ENCODE measurements around the gene ACADVL.

ACADVL gene

GRCh38 chr17:7183433-7184090, 36.2 kb upstream of the ACADVL start:
- no peaks in the 10 kb centered on the region for H3K79me2 ChIP-seq (ENCODE audit: insufficient read depth, low read length)
- H3K4me2 ChIP-seq (ENCODE audit: low read length) = no peak overlapping the region
- H3K9me3 ChIP-seq (ENCODE audit: low read length) = no peaks in the 10 kb centered on the region
- H3K27me3 ChIP-seq (ENCODE audit: insufficient read depth, low read length) = no peaks in the 10 kb centered on the region; the same call in 1 of the 2 replicates
- no peak overlapping the region for H3K4me3 ChIP-seq (ENCODE audit: low read depth, low read length, poor library complexity, severe bottlenecking)
- H3K27ac ChIP-seq (ENCODE audit: low read depth, low read length, poor library complexity, severe bottlenecking) = no peak overlapping the region
- no peaks in the 10 kb centered on the region for H3K36me3 ChIP-seq (ENCODE audit: insufficient read depth, low read length)
- TF ChIP-seq CTCF (IDR thresholded peaks at IDR 0.05; ENCODE audit: low read length) (no peak), EZH2 (IDR thresholded peaks at IDR 0.05; ENCODE audit: borderline replicate concordance, low read length) (no peak)
- no peaks in the 10 kb centered on the region for H3K9me2 ChIP-seq (ENCODE audit: low read depth, low read length)
- H3F3A ChIP-seq (ENCODE audit: insufficient read depth, low read length) = no peaks in the 10 kb centered on the region
- H3K4me1 ChIP-seq (ENCODE audit: insufficient read depth, low read length, severe bottlenecking) = no peaks in the 10 kb centered on the region
- H2AFZ ChIP-seq (ENCODE audit: low read length) = no peak overlapping the region
- no peaks in the 10 kb centered on the region for H4K20me1 ChIP-seq (ENCODE audit: insufficient read depth, low read length)
- H3K9ac ChIP-seq (ENCODE audit: low read length) = no peak overlapping the region

- no peak overlapping the region for H3K4me2 ChIP-seq (ENCODE audit: low read length)
- H2AFZ ChIP-seq (ENCODE audit: low read length) = no peak overlapping the region
- H3K27ac ChIP-seq (ENCODE audit: low read depth, low read length, poor library complexity, severe bottlenecking) = no peak overlapping the region
- no peak for TF ChIP-seq EZH2 (IDR thresholded peaks at IDR 0.05; ENCODE audit: borderline replicate concordance, low read length)
- H3K9ac ChIP-seq (ENCODE audit: low read length) = no peak overlapping the region
- no peaks in the 10 kb centered on the region for H4K20me1 ChIP-seq (ENCODE audit: insufficient read depth, low read length)
- no peaks in the 10 kb centered on the region for H3K4me1 ChIP-seq (ENCODE audit: insufficient read depth, low read length, severe bottlenecking)
- no peaks in the 10 kb centered on the region for H3K79me2 ChIP-seq (ENCODE audit: insufficient read depth, low read length)
- no peaks in the 10 kb centered on the region for H3K9me3 ChIP-seq (ENCODE audit: low read length)
- no peaks in the 10 kb centered on the region for H3F3A ChIP-seq (ENCODE audit: insufficient read depth, low read length)
- H3K27me3 ChIP-seq (ENCODE audit: insufficient read depth, low read length) = no peaks in the 10 kb centered on the region; the same call in 1 of the 2 replicates
- H3K4me3 ChIP-seq (ENCODE audit: low read depth, low read length, poor library complexity, severe bottlenecking) = no peak overlapping the region
- no peaks in the 10 kb centered on the region for H3K36me3 ChIP-seq (ENCODE audit: insufficient read depth, low read length)
- H3K9me2 ChIP-seq (ENCODE audit: low read depth, low read length) = no peaks in the 10 kb centered on the region
Measured at GRCh38 chr17:7184091-7184488, 35.6 kb upstream of the ACADVL start.

- no peaks in the 10 kb centered on the region for H4K20me1 ChIP-seq (ENCODE audit: insufficient read depth, low read length)
- no peak overlapping the region for H3K4me2 ChIP-seq (ENCODE audit: low read length)
- H3K9me2 ChIP-seq (ENCODE audit: low read depth, low read length) = no peaks in the 10 kb centered on the region
- no peak overlapping the region for H3K9ac ChIP-seq (ENCODE audit: low read length)
- no peak overlapping the region for H3K27ac ChIP-seq (ENCODE audit: low read depth, low read length, poor library complexity, severe bottlenecking)
- no peaks in the 10 kb centered on the region for H3K9me3 ChIP-seq (ENCODE audit: low read length)
- H2AFZ ChIP-seq (ENCODE audit: low read length) = no peak overlapping the region
- no peaks in the 10 kb centered on the region for H3F3A ChIP-seq (ENCODE audit: insufficient read depth, low read length)
- TF ChIP-seq EZH2 (IDR thresholded peaks at IDR 0.05; ENCODE audit: borderline replicate concordance, low read length) (no peak), CTCF (IDR thresholded peaks at IDR 0.05; ENCODE audit: low read length) (no peak)
- no peaks in the 10 kb centered on the region for H3K36me3 ChIP-seq (ENCODE audit: insufficient read depth, low read length)
- no peaks in the 10 kb centered on the region for H3K79me2 ChIP-seq (ENCODE audit: insufficient read depth, low read length)
- no peak overlapping the region for H3K4me3 ChIP-seq (ENCODE audit: low read depth, low read length, poor library complexity, severe bottlenecking)
- H3K4me1 ChIP-seq (ENCODE audit: insufficient read depth, low read length, severe bottlenecking) = no peaks in the 10 kb centered on the region
- H3K27me3 ChIP-seq (ENCODE audit: insufficient read depth, low read length) = no peaks in the 10 kb centered on the region; the same call in 1 of the 2 replicates
Measured at GRCh38 chr17:7184647-7185046, 35.1 kb upstream of the ACADVL start.

GRCh38 chr17:7186241-7186640, 33.5 kb upstream of the ACADVL start:
- H3K27ac ChIP-seq (ENCODE audit: low read depth, low read length, poor library complexity, severe bottlenecking) = no peak overlapping the region
- no peaks in the 10 kb centered on the region for H3F3A ChIP-seq (ENCODE audit: insufficient read depth, low read length)
- H3K9ac ChIP-seq (ENCODE audit: low read length) = no peak overlapping the region
- H4K20me1 ChIP-seq (ENCODE audit: insufficient read depth, low read length) = no peaks in the 10 kb centered on the region
- no peaks in the 10 kb centered on the region for H3K79me2 ChIP-seq (ENCODE audit: insufficient read depth, low read length)
- no peaks in the 10 kb centered on the region; the same call in 1 of the 2 replicates for H3K27me3 ChIP-seq (ENCODE audit: insufficient read depth, low read length)
- H3K4me3 ChIP-seq (ENCODE audit: low read depth, low read length, poor library complexity, severe bottlenecking) = no peak overlapping the region
- H3K9me3 ChIP-seq (ENCODE audit: low read length) = no peaks in the 10 kb centered on the region
- no peak overlapping the region for H3K4me2 ChIP-seq (ENCODE audit: low read length)
- no peaks in the 10 kb centered on the region for H3K4me1 ChIP-seq (ENCODE audit: insufficient read depth, low read length, severe bottlenecking)
- no peaks in the 10 kb centered on the region for H3K36me3 ChIP-seq (ENCODE audit: insufficient read depth, low read length)
- peak; percentile 38; the same call in 1 of the 2 replicates for TF ChIP-seq CTCF (IDR thresholded peaks at IDR 0.05; ENCODE audit: low read length)
- no peak for TF ChIP-seq EZH2 (IDR thresholded peaks at IDR 0.05; ENCODE audit: borderline replicate concordance, low read length)
- H2AFZ ChIP-seq (ENCODE audit: low read length) = no peak overlapping the region
- no peaks in the 10 kb centered on the region for H3K9me2 ChIP-seq (ENCODE audit: low read depth, low read length)

Measured in OCI-LY1 (cell line).